A673 (cell line): ENCODE measurements around the gene MGAT5B. TPM values are rescaled to one million over a fixed set of nuclear protein-coding genes. Genes with fewer than 3 reads are reported as not detected.

Experiments used
- BruUV-seq: library from RNA; stranded (reverse); fragments of 400-500 nt; replicated peaks from 2 replicates; lab custom pipeline; 2021; lab: Mats Ljungman, UMichigan
- CTCF ChIA-PET: fragments of 300-600 bp; sonication (Branson Sonifier 250); formaldehyde crosslinking; loops from one replicate; lab custom pipeline; 2022; ENCODE audit warnings: antibody characterized with exemption; lab: Charles Lee
- POLR2A ChIA-PET: fragments of 300-600 bp; sonication (Branson Sonifier 250); formaldehyde crosslinking; loops from one replicate; lab custom pipeline; 2022; ENCODE audit warnings: antibody characterized with exemption; ENCODE audit not compliant: low non-redundant PET; lab: Charles Lee
- DNase-seq: peaks from one replicate; pipeline ENCODE4 v3.0.0-alpha.2; 2015; ENCODE audit warnings: low spot score
- H3K27ac ChIP-seq: fragments of 200-600 bp; sonication (generic); 2 replicates; pipeline ENCODE4 v1.5.1; 2016; ENCODE audit warnings: mixed run types, low read depth, mild to moderate bottlenecking, mixed read lengths, antibody characterized with exemption, low read length; ENCODE audit not compliant: poor library complexity, severe bottlenecking
- H3K27me3 ChIP-seq: fragments of 200-600 bp; sonication (generic); replicated peaks from 2 replicates; pipeline ENCODE4 v1.6.1; 2017; ENCODE audit warnings: mixed run types, low read depth, mild to moderate bottlenecking, mixed read lengths, antibody characterized with exemption, low read length; ENCODE audit not compliant: insufficient read depth, poor library complexity
- H3K36me3 ChIP-seq: fragments of 200-600 bp; sonication (generic); 2 replicates; pipeline ENCODE4 v1.6.1; 2016; ENCODE audit warnings: mixed run types, mild to moderate bottlenecking, mixed read lengths, antibody characterized with exemption, low read length; ENCODE audit not compliant: insufficient read depth, poor library complexity, severe bottlenecking
- H3K4me1 ChIP-seq: fragments of 200-600 bp; sonication (generic); 2 replicates; pipeline ENCODE4 v1.6.1; 2017; ENCODE audit warnings: mixed run types, mild to moderate bottlenecking, mixed read lengths, antibody characterized with exemption, low read length; ENCODE audit not compliant: insufficient read depth, poor library complexity, severe bottlenecking
- H3K4me3 ChIP-seq: fragments of 200-600 bp; sonication (generic); 2 replicates; pipeline ENCODE4 v1.5.1; 2016; ENCODE audit warnings: low read depth, mixed run types, mild to moderate bottlenecking, mixed read lengths, low read length; ENCODE audit not compliant: poor library complexity, severe bottlenecking
- H3K9me3 ChIP-seq: fragments of 200-600 bp; sonication (generic); 2 replicates; pipeline ENCODE4 v1.6.1; 2016; ENCODE audit warnings: mixed run types, low read depth, mild to moderate bottlenecking, mixed read lengths, antibody characterized with exemption, low read length; ENCODE audit not compliant: poor library complexity, severe bottlenecking
- CTCF ChIP-seq: fragments of 300-800, 200-600 bp; sonication (generic); conservative IDR thresholded peaks from 2 replicates; pipeline ENCODE4 v1.5.1; 2017; ENCODE audit warnings: low read depth, mild to moderate bottlenecking, antibody characterized with exemption, low read length, moderate library complexity, mixed read lengths
- EZH2 ChIP-seq: fragments of 200-600 bp; sonication (generic); IDR thresholded peaks from 2 replicates; pipeline ENCODE4 v1.6.1; 2017; ENCODE audit warnings: borderline replicate concordance, low read depth, mild to moderate bottlenecking, mixed read lengths, antibody characterized with exemption, low read length; ENCODE audit not compliant: poor library complexity, severe bottlenecking
- intact Hi-C: fragments of 100-400 bp; cut with micrococcal nuclease; formaldehyde crosslinking; loops from one replicate; pipeline ENCODE4 v1.10.0; 2022; ENCODE audit not compliant: unreplicated experiment
- total RNA-seq: library from RNA; stranded (reverse); gene quantifications from 2 replicates; pipeline ENCODE4 v1.2.3, GENCODE V29; 2021

Gene MGAT5B
- total RNA-seq, 1 experiment from 2014 or later: 1.1 TPM

GRCh38 chr17:76930107-76930506 is 61.9 kb downstream of the MGAT5B start:
- DNase-seq: no peak
- POLR2A ChIA-PET: no interaction called here
- no peak overlapping the region for H3K4me3 ChIP-seq
- intact Hi-C loops: no loop called here
- H3K27ac ChIP-seq: no peak overlapping the region
- CTCF ChIA-PET: no interaction called here
- BruUV-seq: no TSS peak
- TF ChIP-seq EZH2 (no peak), CTCF (no peak)
- H3K9me3 ChIP-seq: no peaks in the 10 kb centered on the region
- H3K36me3 ChIP-seq: no peaks in the 10 kb centered on the region
- no peaks in the 10 kb centered on the region for H3K27me3 ChIP-seq
- no peaks in the 10 kb centered on the region for H3K4me1 ChIP-seq

- no peak overlapping the region for H3K4me3 ChIP-seq
- H3K9me3 ChIP-seq: no peaks in the 10 kb centered on the region
- no TSS peak for BruUV-seq
- TF ChIP-seq EZH2: no peak
- no peak for TF ChIP-seq CTCF
- no peak for DNase-seq
- intact Hi-C loops: no loop called here
- H3K27me3 ChIP-seq: no peaks in the 10 kb centered on the region
- H3K36me3 ChIP-seq: no peaks in the 10 kb centered on the region
- CTCF ChIA-PET: no interaction called here
- H3K27ac ChIP-seq: no peak overlapping the region
- POLR2A ChIA-PET: interaction anchor here (0.7 kb wide), 1 partner anchor 10 kb away, joined by 4 read pairs; no protein-coding TSS in a partner anchor
- no peaks in the 10 kb centered on the region for H3K4me1 ChIP-seq
These were observed 64.5 kb downstream of the MGAT5B start for GRCh38 chr17:76932402-76933333.

- BruUV-seq: no TSS peak
- no peaks in the 10 kb centered on the region for H3K9me3 ChIP-seq
- no peaks in the 10 kb centered on the region for H3K4me1 ChIP-seq
- CTCF ChIA-PET: no interaction called here
- no peak for DNase-seq
- H3K27ac ChIP-seq: no peak overlapping the region
- no peaks in the 10 kb centered on the region for H3K36me3 ChIP-seq
- intact Hi-C loops: no loop called here
- POLR2A ChIA-PET: interaction anchor here (0.7 kb wide), 1 partner anchor 83 kb away, joined by 3 read pairs; no protein-coding TSS in a partner anchor
- no peak overlapping the region for H3K4me3 ChIP-seq
- TF ChIP-seq CTCF: no peak
- TF ChIP-seq EZH2: no peak
- no peaks in the 10 kb centered on the region for H3K27me3 ChIP-seq
These were observed 66.5 kb downstream of the MGAT5B start for GRCh38 chr17:76934561-76935320.
